PC-3 (cell line): ENCODE measurements around the gene PROCA1. TPM values are rescaled to one million over a fixed set of nuclear protein-coding genes. Genes with fewer than 3 reads are reported as not detected.

Experiments used
- ATAC-seq: fragments of 200-7000 bp; cut with Tn5 transposase; 2 replicates; pipeline ENCODE4 v1.9.1; 2020; ENCODE audit warnings: mild to moderate bottlenecking, moderate library complexity
- BruUV-seq: library from RNA; stranded (reverse); fragments of 400-500 nt; replicated peaks from 2 replicates; lab custom pipeline; 2021; lab: Mats Ljungman, UMichigan
- CTCF ChIA-PET: fragments of 300-600 bp; sonication (Branson Sonifier 250); formaldehyde crosslinking; loops from one replicate; lab custom pipeline; 2022; ENCODE audit warnings: antibody characterized with exemption; lab: Charles Lee
- POLR2A ChIA-PET: fragments of 300-600 bp; sonication (Branson Sonifier 250); formaldehyde crosslinking; loops from one replicate; lab custom pipeline; 2022; ENCODE audit warnings: antibody characterized with exemption; ENCODE audit not compliant: unreplicated experiment; lab: Charles Lee
- DNase-seq: peaks from one replicate; pipeline ENCODE4 v3.0.0-alpha.2; 2015
- H2AFZ ChIP-seq: fragments of 300-600 bp; sonication (generic); 2 replicates; pipeline ENCODE4 v1.6.0; 2016; ENCODE audit warnings: antibody characterized with exemption, low read length
- H3F3A ChIP-seq: fragments of 300-600 bp; sonication (generic); one replicate; pipeline ENCODE4 v1.6.0; 2017; ENCODE audit warnings: antibody characterized with exemption, low read length, control low read depth, mild to moderate bottlenecking; ENCODE audit not compliant: unreplicated experiment
- H3K27ac ChIP-seq: fragments of 300-600 bp; sonication (generic); 2 replicates; pipeline ENCODE4 v1.5.1; 2016; ENCODE audit warnings: mild to moderate bottlenecking, low read length
- H3K27me3 ChIP-seq: fragments of 300-600 bp; sonication (generic); 2 replicates; pipeline ENCODE4 v1.6.1; 2016; ENCODE audit warnings: low read length, mixed read lengths
- H3K36me3 ChIP-seq: fragments of 300-600 bp; sonication (generic); 2 replicates; pipeline ENCODE4 v1.6.1; 2016; ENCODE audit warnings: low read depth, mixed run types, low read length, mixed read lengths
- H3K4me1 ChIP-seq: fragments of 300-600 bp; sonication (generic); 2 replicates; pipeline ENCODE4 v1.5.1; 2016; ENCODE audit warnings: low read length; ENCODE audit not compliant: insufficient read depth
- H3K4me2 ChIP-seq: fragments of 300-600 bp; sonication (generic); 2 replicates; pipeline ENCODE4 v1.6.0; 2016; ENCODE audit warnings: low read length
- H3K4me3 ChIP-seq: fragments of 300-600 bp; sonication (generic); 2 replicates; pipeline ENCODE4 v1.5.1; 2016; ENCODE audit warnings: mild to moderate bottlenecking, low read length, mixed read lengths
- H3K79me2 ChIP-seq: fragments of 300-600 bp; sonication (generic); 2 replicates; pipeline ENCODE4 v1.6.1; 2017; ENCODE audit warnings: low read length, mixed read lengths
- H3K9ac ChIP-seq: fragments of 300-600 bp; sonication (generic); 2 replicates; pipeline ENCODE4 v1.6.0; 2016; ENCODE audit warnings: mild to moderate bottlenecking, low read length
- H3K9me2 ChIP-seq: fragments of 300-600 bp; sonication (generic); replicated peaks from 2 replicates; pipeline ENCODE4 v1.6.1; 2016; ENCODE audit warnings: mixed run types, low read length, mixed read lengths
- H3K9me3 ChIP-seq: fragments of 300-600 bp; sonication (generic); 2 replicates; pipeline ENCODE4 v1.6.1; 2016; ENCODE audit warnings: low read length, mixed read lengths
- H4K20me1 ChIP-seq: fragments of 300-600 bp; sonication (generic); 2 replicates; pipeline ENCODE4 v1.6.1; 2016; ENCODE audit warnings: low read length, mixed read lengths
- EZH2 ChIP-seq: fragments of 300-600 bp; sonication (generic); IDR thresholded peaks from one replicate; pipeline ENCODE4 v1.6.1; 2017; ENCODE audit warnings: antibody characterized with exemption, mild to moderate bottlenecking, low read length; ENCODE audit not compliant: unreplicated experiment
- EZH2phosphoT487 ChIP-seq: fragments of 300-600 bp; sonication (generic); IDR thresholded peaks from 2 replicates; pipeline ENCODE4 v1.6.1; 2018; ENCODE audit warnings: mild to moderate bottlenecking, antibody characterized with exemption, low read length, borderline replicate concordance
- intact Hi-C: fragments of 100-400 bp; cut with micrococcal nuclease; formaldehyde crosslinking; loops from 2 replicates; pipeline ENCODE4 v1.9.0; 2023
- total RNA-seq: library from RNA; depleted of rRNA; stranded (reverse); fragments of >200 nt; gene quantifications from 2 replicates; pipeline ENCODE4 v1.2.3, GENCODE V29; 2014
- TF ChIP-seq, protein P1 (sequence below): fragments of 300-600 bp; sonication (generic); conservative IDR thresholded peaks from 2 replicates; pipeline ENCODE4 v1.5.1; 2017; ENCODE audit warnings: antibody characterized with exemption, low read depth, mild to moderate bottlenecking, low read length

The PROCA1 gene
- total RNA-seq, 1 experiment from 2014 or later, result 1.9 TPM

DNA sequence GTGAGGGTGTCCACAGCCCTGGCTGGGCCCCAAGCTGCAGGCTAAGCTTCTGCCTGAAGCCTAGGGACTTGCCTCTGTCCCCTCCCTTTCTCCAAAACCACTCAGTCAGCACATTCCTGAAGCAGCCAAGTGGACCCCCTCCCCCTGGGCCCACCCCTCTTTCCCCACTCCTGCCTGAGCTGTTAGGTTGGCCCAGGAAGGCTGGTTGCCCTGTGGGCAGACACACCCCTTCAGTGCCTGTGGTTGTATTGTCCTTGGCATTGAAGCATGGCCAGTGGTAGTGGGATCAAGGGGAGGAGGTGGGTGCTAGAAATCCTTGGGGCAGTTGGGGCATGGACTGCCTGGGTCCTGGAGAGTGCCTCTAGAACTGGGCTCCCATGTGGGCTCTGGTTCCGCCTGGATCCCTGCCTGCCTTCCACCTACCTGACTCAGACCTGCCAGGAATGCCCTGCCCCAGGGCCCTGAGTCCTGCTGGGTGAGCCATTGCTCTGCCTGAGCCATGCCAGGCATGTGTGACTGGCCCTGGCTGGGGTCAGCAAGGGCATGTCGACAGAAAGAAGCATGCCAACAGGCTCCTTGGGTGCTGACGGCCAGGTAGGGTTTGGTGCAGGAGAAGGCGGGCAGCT is 34.2 kb upstream of the PROCA1 start:
- H3K9me3 ChIP-seq, result no peaks in the 10 kb centered on the region
- no TSS peak for BruUV-seq
- peaks cover 50% of the 10 kb centered on the region for H3K79me2 ChIP-seq
- ChIA-PET CTCF (interaction anchor here (0.9 to 2.8 kb wide), 2 partner anchors 17 to 19 kb away, joined by 3 to 14 read pairs; partner anchors contain the start of genes NEK8 and TLCD1), POLR2A (interaction anchor here (0.8 to 1.0 kb wide), 2 partner anchors 17 to 19 kb away, joined by 3 to 4 read pairs; partner anchors contain the start of genes NEK8 and TLCD1)
- H4K20me1 ChIP-seq, result peaks cover 27% of the 10 kb centered on the region
- TF ChIP-seq EZH2phosphoT487 (no peak), EZH2 (no peak)
- H3K4me2 ChIP-seq, result peak overlapping the region; percentile 99
- H2AFZ ChIP-seq, result no peak overlapping the region
- ATAC-seq, result peak; percentile 40
- no peaks in the 10 kb centered on the region for H3K27me3 ChIP-seq
- H3K9ac ChIP-seq, result peak overlapping the region; percentile 95
- H3K36me3 ChIP-seq, result peaks cover 29% of the 10 kb centered on the region
- peaks cover 27% of the 10 kb centered on the region for H3K4me1 ChIP-seq
- DNase-seq, result peak; percentile 88
- H3K9me2 ChIP-seq, result no peaks in the 10 kb centered on the region
- intact Hi-C loops, result no loop called here
- peak overlapping the region; percentile 89 for H3K4me3 ChIP-seq
- peak overlapping the region; percentile 99 for H3K27ac ChIP-seq
- H3F3A ChIP-seq, result no peaks in the 10 kb centered on the region

DNA sequence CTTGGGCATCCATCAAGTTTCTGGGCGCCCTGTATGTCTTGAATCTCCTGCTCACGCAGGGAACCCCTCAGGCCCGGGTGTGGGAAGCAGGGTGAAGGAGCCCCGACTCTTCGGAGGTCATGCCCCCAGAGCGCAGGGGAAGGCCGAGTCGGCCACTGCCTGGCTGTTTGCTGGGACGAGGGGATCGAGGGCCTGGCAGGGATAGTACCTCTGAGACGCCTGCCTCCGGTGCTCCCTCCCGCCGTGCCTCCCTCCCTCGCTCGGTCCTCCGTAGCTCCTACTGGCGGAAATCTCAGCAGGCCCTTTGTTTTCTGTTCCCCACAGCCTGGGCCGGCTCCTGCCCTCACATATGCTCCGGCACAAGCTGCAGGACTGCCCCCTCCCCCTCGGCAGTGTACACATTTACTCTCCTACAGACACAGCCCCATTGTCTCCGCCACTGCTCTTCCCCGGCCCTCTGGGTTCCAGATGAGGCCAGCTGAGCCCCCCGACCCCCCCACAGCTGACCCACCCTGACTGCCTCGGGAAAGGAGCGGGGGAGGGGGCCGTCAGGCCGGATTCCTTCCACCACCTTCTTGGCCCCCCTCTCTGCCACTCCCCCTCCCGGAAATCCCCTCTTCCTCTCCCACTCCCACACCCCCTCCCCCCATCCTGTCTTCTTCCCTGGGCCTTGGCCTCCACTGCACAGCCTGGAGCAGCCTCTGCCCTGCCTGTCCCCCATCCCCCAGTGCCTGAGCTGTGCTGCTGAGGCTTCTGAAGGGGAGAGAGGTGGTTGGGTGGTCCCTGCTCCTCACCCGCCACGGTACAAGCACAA is 33.5 kb upstream of the PROCA1 start:
- TF ChIP-seq, protein P1, sequence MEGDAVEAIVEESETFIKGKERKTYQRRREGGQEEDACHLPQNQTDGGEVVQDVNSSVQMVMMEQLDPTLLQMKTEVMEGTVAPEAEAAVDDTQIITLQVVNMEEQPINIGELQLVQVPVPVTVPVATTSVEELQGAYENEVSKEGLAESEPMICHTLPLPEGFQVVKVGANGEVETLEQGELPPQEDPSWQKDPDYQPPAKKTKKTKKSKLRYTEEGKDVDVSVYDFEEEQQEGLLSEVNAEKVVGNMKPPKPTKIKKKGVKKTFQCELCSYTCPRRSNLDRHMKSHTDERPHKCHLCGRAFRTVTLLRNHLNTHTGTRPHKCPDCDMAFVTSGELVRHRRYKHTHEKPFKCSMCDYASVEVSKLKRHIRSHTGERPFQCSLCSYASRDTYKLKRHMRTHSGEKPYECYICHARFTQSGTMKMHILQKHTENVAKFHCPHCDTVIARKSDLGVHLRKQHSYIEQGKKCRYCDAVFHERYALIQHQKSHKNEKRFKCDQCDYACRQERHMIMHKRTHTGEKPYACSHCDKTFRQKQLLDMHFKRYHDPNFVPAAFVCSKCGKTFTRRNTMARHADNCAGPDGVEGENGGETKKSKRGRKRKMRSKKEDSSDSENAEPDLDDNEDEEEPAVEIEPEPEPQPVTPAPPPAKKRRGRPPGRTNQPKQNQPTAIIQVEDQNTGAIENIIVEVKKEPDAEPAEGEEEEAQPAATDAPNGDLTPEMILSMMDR, result no peak
- TF ChIP-seq EZH2phosphoT487 (no peak), EZH2 (no peak)
- peak overlapping the region; percentile 89 for H3K4me3 ChIP-seq
- CTCF ChIA-PET, result interaction anchor here (2.8 kb wide), 1 partner anchor 18 kb away, joined by 14 read pairs; the partner anchor contains the start of gene TLCD1
- H3K9ac ChIP-seq, result peak overlapping the region; percentile 95
- POLR2A ChIA-PET, result interaction anchor here (0.8 kb wide), 1 partner anchor 16 kb away, joined by 3 read pairs; the partner anchor contains the start of gene NEK8
- peak; percentile 6; the same call in 1 of the 2 replicates for ATAC-seq
- H3K4me2 ChIP-seq, result peak overlapping the region; percentile 99
- peaks cover 27% of the 10 kb centered on the region for H3K4me1 ChIP-seq
- peak overlapping the region; percentile 99 for H3K27ac ChIP-seq
- H3K9me2 ChIP-seq, result no peaks in the 10 kb centered on the region
- BruUV-seq, result TSS peak; percentile 29
- no peak overlapping the region for H2AFZ ChIP-seq
- no peaks in the 10 kb centered on the region for H3K9me3 ChIP-seq
- peaks cover 22% of the 10 kb centered on the region for H3K36me3 ChIP-seq
- H3F3A ChIP-seq, result no peaks in the 10 kb centered on the region
- intact Hi-C loops, result no loop called here
- DNase-seq, result peak; percentile 41
- peaks cover 21% of the 10 kb centered on the region for H4K20me1 ChIP-seq
- peaks cover 43% of the 10 kb centered on the region for H3K79me2 ChIP-seq
- no peaks in the 10 kb centered on the region for H3K27me3 ChIP-seq
